Heart right ventricle (tissue), 16 donors: ENCODE measurements around the gene ACVRL1. TPM values are rescaled to one million over a fixed set of nuclear protein-coding genes. Genes with fewer than 3 reads are reported as not detected.

Experiments used
- ATAC-seq, 8 donors: fragments of 200-7000 bp; cut with Tn5 transposase; one replicate each; pipeline ENCODE4 v1.9.1; 2020; ENCODE audit warnings: mild to moderate bottlenecking in 8 of 8, moderate library complexity in 8 of 8, moderate number of reproducible peaks in 1 of 8
- DNase-seq, 2 donors: peaks; one replicate each; pipeline ENCODE4 v3.0.0-alpha.2; 2020
- H3K27ac ChIP-seq, 10 donors: fragments of 200-600 bp; sonication (generic) in 2 of 10; one replicate each; pipeline versions ENCODE4 v1.5.0 to v1.8.0; 2020 to 2022; ENCODE audit warnings: mild to moderate bottlenecking in 3 of 10
- H3K27me3 ChIP-seq, 7 donors: fragments of 200-600 bp; one replicate each; pipeline ENCODE4 v1.8.0; 2021 to 2022; ENCODE audit warnings: mild to moderate bottlenecking in 2 of 7
- H3K36me3 ChIP-seq, 9 donors: fragments of 200-600 bp; sonication (generic) in 1 of 9; one replicate each; pipeline versions ENCODE4 v1.5.0 to v1.8.0; 2020 to 2022; ENCODE audit warnings: mild to moderate bottlenecking in 2 of 9
- H3K4me1 ChIP-seq, 9 donors: fragments of 200-600 bp; sonication (generic) in 1 of 9; one replicate each; pipeline versions ENCODE4 v1.5.0 to v1.8.0; 2020 to 2022; ENCODE audit warnings: mild to moderate bottlenecking in 4 of 9
- H3K4me3 ChIP-seq, 10 donors: fragments of 200-600 bp; sonication (generic) in 2 of 10; one replicate each; pipeline versions ENCODE4 v1.5.0 to v1.8.0; 2020 to 2022; ENCODE audit warnings: mild to moderate bottlenecking in 7 of 10, moderate library complexity in 2 of 10
- H3K9me3 ChIP-seq, 11 donors: fragments of 200-600 bp in 10 of 11; sonication (generic) in 2 of 11; one replicate each; pipeline versions ENCODE4 v1.5.0 to v1.8.0; 2013 to 2022; ENCODE audit warnings: mild to moderate bottlenecking in 2 of 11, control low read depth in 1 of 11, moderate library complexity in 1 of 11
- WGBS, 2 donors: extraction: QIAGEN DNeasy Blood & Tissue Kit; methylation state at CpG; one replicate each; pipeline ENCODE4 v1.1.7; 2013; ENCODE audit warnings: inconsistent platforms in 1 of 2; 5-methylcytosine and 5-hydroxymethylcytosine counted together
- intact Hi-C, 10 donors: fragments of 100-400 bp; cut with DNase I; formaldehyde crosslinking; loops; one replicate each; pipeline versions ENCODE4 v1.11.1 to v1.14.2; 2022
- polyA plus RNA-seq, 2 donors: library from polyadenylated mRNA; stranded (reverse); fragments of 200-250 nt; gene quantifications; one replicate each; pipeline ENCODE4 v1.2.3, GENCODE V29; 2013
- total RNA-seq, 10 donors: library from RNA; stranded (reverse); fragmentation: NEBNext Ultra II Directional in 3 of 10; extraction: Animal tissue kit (Norgen Biotek cat#: 25700) in 3 of 10; gene quantifications; one replicate each; pipeline versions ENCODE4 v1.2.1 to v1.2.4, GENCODE V29; 2021 to 2023
- TF ChIP-seq, protein P1 (sequence below), 9 donors: fragments of 200-600 bp; sonication (generic) in 2 of 9; IDR thresholded peaks; one replicate each; pipeline versions ENCODE4 v1.5.0 to v1.8.0; 2021 to 2022; ENCODE audit warnings: antibody characterized with exemption in 9 of 9, mild to moderate bottlenecking in 5 of 9, moderate library complexity in 1 of 9
- donor health status: Arrhythmogenic right ventricular cardiomyopathy.
- donor health status: ischemic (EF 13 %, LVEDD 7.1; RV severe dilation, severe dysfunction).
- donor health status: healthy with polysubstance abuse.
- donor health status: DM: no; HTN: yes; CAD: no.
- donor health status: DM: no; HTN: no; CAD: no.
- donor health status: ischemic (EF 25% LVEDD 6.9; RV normal size, moderate dysfunction).
- donor health status: ischemic (EF 25% LVEDD 5.7; RV mildly dilated, moderate dysfunction).
- donor health status: healthy.
- donor health status: DM: yes; HTN: yes; CAD: no.
- donor health status: Ischemic cardiomyopathy.
- donor health status: ischemic (EF 35%, LVEDD 5.7; RV mildly dilated, moderate dysfunction).
- donor health status: nonischemic (EF 11% LVEDD 7.7; RV severe dilation, severe dysfunction).
- donor health status: DM: yes; HTN: yes; CAD: no.
- donor health status: PGD.
- donor health status: ischemic (EF 29% LVEDD 5.4; RV normal size, mild dysfunction).
- donor health status: nonischemic (EF 23%, LVEDD 6.1; RV moderate dilation, normal function).

The ACVRL1 gene
- total and polyA plus RNA-seq, 12 donors, result 16.6 to 68.0 (median 30.4) TPM

- WGBS, 2 donors, result 96 to 97% methylated on average over 1 of the region's 1 CpG
Observed at GRCh38 chr12:51944608-51945233, 37.4 kb downstream of the ACVRL1 start.

GRCh38 chr12:51947246-51947996 lies 40.1 kb downstream of the ACVRL1 start:
- H3K4me1 ChIP-seq, result peaks cover 0 to 10% (median 4%) of the 10 kb centered on the region in 9 donors
- H3K36me3 ChIP-seq, result no peaks in the 10 kb centered on the region
- no peak overlapping the region for H3K4me3 ChIP-seq
- intact Hi-C loops, result no loop called here
- TF ChIP-seq, protein P1, sequence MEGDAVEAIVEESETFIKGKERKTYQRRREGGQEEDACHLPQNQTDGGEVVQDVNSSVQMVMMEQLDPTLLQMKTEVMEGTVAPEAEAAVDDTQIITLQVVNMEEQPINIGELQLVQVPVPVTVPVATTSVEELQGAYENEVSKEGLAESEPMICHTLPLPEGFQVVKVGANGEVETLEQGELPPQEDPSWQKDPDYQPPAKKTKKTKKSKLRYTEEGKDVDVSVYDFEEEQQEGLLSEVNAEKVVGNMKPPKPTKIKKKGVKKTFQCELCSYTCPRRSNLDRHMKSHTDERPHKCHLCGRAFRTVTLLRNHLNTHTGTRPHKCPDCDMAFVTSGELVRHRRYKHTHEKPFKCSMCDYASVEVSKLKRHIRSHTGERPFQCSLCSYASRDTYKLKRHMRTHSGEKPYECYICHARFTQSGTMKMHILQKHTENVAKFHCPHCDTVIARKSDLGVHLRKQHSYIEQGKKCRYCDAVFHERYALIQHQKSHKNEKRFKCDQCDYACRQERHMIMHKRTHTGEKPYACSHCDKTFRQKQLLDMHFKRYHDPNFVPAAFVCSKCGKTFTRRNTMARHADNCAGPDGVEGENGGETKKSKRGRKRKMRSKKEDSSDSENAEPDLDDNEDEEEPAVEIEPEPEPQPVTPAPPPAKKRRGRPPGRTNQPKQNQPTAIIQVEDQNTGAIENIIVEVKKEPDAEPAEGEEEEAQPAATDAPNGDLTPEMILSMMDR (IDR thresholded peaks at IDR 0.05), result no peak
- no peak for DNase-seq
- no peak overlapping the region for H3K27ac ChIP-seq
- no peaks in the 10 kb centered on the region for H3K27me3 ChIP-seq
- H3K9me3 ChIP-seq, result peaks cover 0 to 23% (median 13%) of the 10 kb centered on the region in 11 donors
- WGBS, 2 donors, result 93% methylated on average over 8 of the region's 8 CpGs
- no peak for ATAC-seq

More at GRCh38 chr12:51944608-51945233, 37.4 kb downstream of the ACVRL1 start:
- H3K9me3 ChIP-seq, result peaks cover 0 to 23% (median 13%) of the 10 kb centered on the region in 11 donors
- TF ChIP-seq, protein P1 (IDR thresholded peaks at IDR 0.05), result no peak
- H3K27me3 ChIP-seq, result no peaks in the 10 kb centered on the region
- H3K36me3 ChIP-seq, result no peaks in the 10 kb centered on the region
- peaks cover 3 to 16% (median 10%) of the 10 kb centered on the region in 9 donors for H3K4me1 ChIP-seq
- no peak for ATAC-seq
- H3K27ac ChIP-seq, result no peak overlapping the region
- no peak overlapping the region for H3K4me3 ChIP-seq
- intact Hi-C loops, result no loop called here
- no peak for DNase-seq

DNA sequence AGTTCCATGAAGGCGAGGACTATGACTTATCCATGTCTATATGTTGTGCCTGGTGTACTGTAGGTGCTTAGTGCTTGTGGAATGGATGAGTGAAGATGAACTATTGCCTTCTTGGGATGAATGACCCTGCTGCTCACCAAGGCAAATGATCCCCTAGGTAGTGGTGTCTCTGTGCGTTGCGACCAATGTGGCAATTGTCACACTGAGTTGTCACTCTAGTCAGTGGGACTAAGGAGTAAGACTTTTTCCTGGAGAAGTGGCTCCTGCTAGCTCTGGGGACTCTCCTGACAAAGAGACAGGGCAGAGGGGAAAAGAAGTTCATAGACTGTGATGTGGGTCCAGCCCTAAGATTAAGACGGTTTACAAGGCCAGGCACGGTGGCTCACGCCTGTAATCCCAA lies 40.8 kb downstream of the ACVRL1 start:
- intact Hi-C loops, result no loop called here
- Histone ChIP-seq H3K4me1 (peaks cover 3 to 17% (median 10%) of the 10 kb centered on the region in 9 donors), H3K9me3 (peaks cover 0 to 23% (median 13%) of the 10 kb centered on the region in 11 donors), H3K27me3 (no peaks in the 10 kb centered on the region), H3K27ac (no peak overlapping the region), H3K36me3 (no peaks in the 10 kb centered on the region), H3K4me3 (no peak overlapping the region)
- DNase-seq (no peak), ATAC-seq (no peak)
- TF ChIP-seq, protein P1 (IDR thresholded peaks at IDR 0.05), result no peak
- WGBS, 2 donors, result 93 to 95% methylated on average over 6 of the region's 6 CpGs

DNA sequence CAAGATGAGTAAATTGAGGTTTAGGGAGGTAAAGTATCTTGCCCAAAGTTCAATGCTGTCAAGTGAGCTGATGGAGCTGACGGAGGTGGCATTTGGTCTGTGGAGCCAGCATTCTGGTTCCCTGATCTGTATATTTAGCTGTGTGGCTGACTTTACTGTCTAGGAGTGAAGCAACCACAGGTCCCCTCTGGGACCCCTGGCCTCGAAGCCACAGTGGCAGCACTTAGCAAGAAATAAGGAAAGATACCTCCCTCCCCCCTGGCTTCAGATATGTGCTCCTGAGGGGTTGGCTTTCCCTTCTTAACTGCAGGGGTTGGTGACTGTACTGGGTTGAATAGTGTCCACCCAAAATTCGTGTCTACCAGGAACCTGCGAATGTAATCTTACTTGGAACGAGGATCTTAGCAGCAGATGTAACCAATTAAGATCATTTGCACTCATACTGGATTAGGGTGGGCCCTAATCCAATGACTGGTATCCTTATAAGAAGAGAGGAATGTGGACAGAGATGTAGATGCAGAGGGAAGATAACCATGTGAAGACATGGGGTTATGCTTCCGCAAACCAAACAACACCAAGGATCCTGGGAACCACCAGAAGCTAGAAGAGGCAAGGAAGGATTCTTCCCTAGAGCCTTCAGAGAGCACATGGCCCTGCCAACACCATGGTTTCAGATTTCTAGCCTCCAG lies 42.2 kb downstream of the ACVRL1 start:
- Histone ChIP-seq H3K36me3 (no peaks in the 10 kb centered on the region), H3K27ac (no peak overlapping the region), H3K4me3 (no peak overlapping the region), H3K4me1 (peaks cover 4 to 31% (median 23%) of the 10 kb centered on the region in 9 donors), H3K27me3 (no peaks in the 10 kb centered on the region), H3K9me3 (peaks cover 0 to 15% (median 8%) of the 10 kb centered on the region in 11 donors)
- 82 to 86% methylated on average over 6 of the region's 6 CpGs for WGBS, 2 donors
- intact Hi-C loops, result no loop called here
- ATAC-seq (no peak), DNase-seq (no peak)
- TF ChIP-seq, protein P1 (IDR thresholded peaks at IDR 0.05), result no peak
